SK-N-SH (cell line): Measurements from ENCODE around the gene EDIL3.

Experiments used
- CTCF ChIP-seq: fragments of 200-600 bp; sonication (generic); IDR thresholded peaks from 2 replicates; pipeline ENCODE4 v1.6.1; 2017; ENCODE audit warnings: antibody characterized with exemption, mild to moderate bottlenecking, moderate library complexity
- POLR2AphosphoS5 ChIP-seq: IDR thresholded peaks from 2 replicates; pipeline ENCODE4 v1.6.1; 2012; ENCODE audit warnings: low read depth, low read length
- REST ChIP-seq: IDR thresholded peaks from 2 replicates; pipeline ENCODE4 v1.6.1; 2012; ENCODE audit warnings: mild to moderate bottlenecking, low read depth, low read length, moderate library complexity
- RFX5 ChIP-seq: IDR thresholded peaks from 2 replicates; pipeline ENCODE4 v1.6.1; 2012; ENCODE audit warnings: mild to moderate bottlenecking, improper control_type of control experiment, low read length

GRCh38 chr5:84131372-84131771 lies 253.3 kb downstream of the EDIL3 start:
- no peak for TF ChIP-seq RFX5
- no peak for TF ChIP-seq CTCF
- TF ChIP-seq POLR2AphosphoS5, result no peak
- TF ChIP-seq REST, result no peak
